GM12891 (cell line): ENCODE results near the gene PRKAG1.

Experiments
- POLR2A ChIP-seq: IDR thresholded peaks from 2 replicates; pipeline ENCODE4 v1.6.1; 2011; ENCODE audit warnings: low read depth, low read length, control low read depth
- POLR2AphosphoS5 ChIP-seq: IDR thresholded peaks from 2 replicates; pipeline ENCODE4 v1.6.1; 2011; ENCODE audit warnings: low read depth, low read length, control low read depth
- SPI1 ChIP-seq: IDR thresholded peaks from 2 replicates; pipeline ENCODE4 v1.6.1; 2011; ENCODE audit warnings: low read depth, low read length, control low read depth
- TAF1 ChIP-seq: IDR thresholded peaks from 2 replicates; pipeline ENCODE4 v1.6.1; 2011; ENCODE audit warnings: low read depth, low read length, control low read depth

GRCh38 chr12:49049566-49050224, 31.1 kb upstream of the PRKAG1 start:
- TF ChIP-seq TAF1 = no peak
- TF ChIP-seq POLR2A = no peak
- no peak for TF ChIP-seq POLR2AphosphoS5
- no peak for TF ChIP-seq SPI1
